Parathyroid adenoma (tissue), 2 donors: ENCODE results near the gene CAT.

Source experiments
- H2AFZ ChIP-seq: fragments of 300-600 bp; sonication (generic); one replicate; pipeline ENCODE4 v1.7.0; 2017; ENCODE audit warnings: antibody characterized with exemption, mild to moderate bottlenecking
- H3K27ac ChIP-seq: fragments of 300-600 bp; sonication (generic); one replicate; pipeline ENCODE4 v1.7.0; 2017
- H3K27me3 ChIP-seq: fragments of 300-600 bp; sonication (generic); one replicate; pipeline ENCODE4 v1.7.0; 2017; ENCODE audit warnings: low read length; ENCODE audit not compliant: control insufficient read depth, insufficient read depth
- H3K36me3 ChIP-seq: fragments of 300-600 bp; sonication (generic); one replicate; pipeline ENCODE4 v1.7.0; 2017; ENCODE audit warnings: low read length; ENCODE audit not compliant: control insufficient read depth, insufficient read depth
- H3K4me1 ChIP-seq: fragments of 300-600 bp; sonication (generic); one replicate; pipeline ENCODE4 v1.7.0; 2017; ENCODE audit warnings: control low read depth
- H3K4me2 ChIP-seq: fragments of 300-600 bp; sonication (generic); one replicate; pipeline ENCODE4 v1.7.0; 2017; ENCODE audit warnings: low read length
- H3K4me3 ChIP-seq: fragments of 300-600 bp; sonication (generic); one replicate; pipeline ENCODE4 v1.7.0; 2017; ENCODE audit warnings: low read depth, low read length
- H3K79me2 ChIP-seq: fragments of 300-600 bp; sonication (generic); one replicate; pipeline ENCODE4 v1.7.0; 2017; ENCODE audit warnings: control low read depth
- H3K9ac ChIP-seq: fragments of 300-600 bp; sonication (generic); one replicate; pipeline ENCODE4 v1.7.0; 2017; ENCODE audit warnings: mild to moderate bottlenecking
- H3K9me3 ChIP-seq: fragments of 300-600 bp; sonication (generic); one replicate; pipeline ENCODE4 v1.7.0; 2017; ENCODE audit warnings: low read length; ENCODE audit not compliant: control insufficient read depth
- CTCF ChIP-seq: fragments of 300-600 bp; sonication (generic); IDR thresholded peaks from one replicate; pipeline ENCODE4 v1.7.0; 2017; ENCODE audit warnings: antibody characterized with exemption, mild to moderate bottlenecking
- donor health status: primary hyperparathyroidism.

CAT gene

GRCh38 chr11:34509336-34509876, 70.7 kb downstream of the CAT start:
- Histone ChIP-seq H3K4me1 (no peaks in the 10 kb centered on the region), H2AFZ (no peak overlapping the region), H3K4me2 (no peak overlapping the region), H3K27ac (no peak overlapping the region), H3K27me3 (no peaks in the 10 kb centered on the region), H3K9me3 (no peaks in the 10 kb centered on the region), H3K79me2 (no peaks in the 10 kb centered on the region), H3K4me3 (no peak overlapping the region), H3K36me3 (no peaks in the 10 kb centered on the region), H3K9ac (no peak overlapping the region)
- TF ChIP-seq CTCF = no peak

- Histone ChIP-seq H2AFZ (no peak overlapping the region), H3K9ac (no peak overlapping the region), H3K27ac (no peak overlapping the region)
Observed at GRCh38 chr11:34510218-34510617, 71.5 kb downstream of the CAT start.

GRCh38 chr11:34510673-34511072, 71.9 kb downstream of the CAT start:
- TF ChIP-seq CTCF = no peak
- Histone ChIP-seq H3K4me2 (no peak overlapping the region), H2AFZ (no peak overlapping the region), H3K79me2 (no peaks in the 10 kb centered on the region), H3K9ac (no peak overlapping the region), H3K36me3 (no peaks in the 10 kb centered on the region), H3K27me3 (no peaks in the 10 kb centered on the region), H3K4me3 (no peak overlapping the region), H3K4me1 (no peaks in the 10 kb centered on the region), H3K27ac (no peak overlapping the region), H3K9me3 (no peaks in the 10 kb centered on the region)

More at GRCh38 chr11:34510218-34510617, 71.5 kb downstream of the CAT start:
- Histone ChIP-seq H3K9me3 (no peaks in the 10 kb centered on the region), H3K4me2 (no peak overlapping the region), H3K4me3 (no peak overlapping the region), H3K79me2 (no peaks in the 10 kb centered on the region), H3K27me3 (no peaks in the 10 kb centered on the region), H3K4me1 (no peaks in the 10 kb centered on the region), H3K36me3 (no peaks in the 10 kb centered on the region)
- no peak for TF ChIP-seq CTCF

- no peaks in the 10 kb centered on the region for H3K9me3 ChIP-seq
- H2AFZ ChIP-seq = no peak overlapping the region
- H3K4me3 ChIP-seq = no peak overlapping the region
- H3K27ac ChIP-seq = no peak overlapping the region
- no peaks in the 10 kb centered on the region for H3K27me3 ChIP-seq
- H3K4me1 ChIP-seq = no peaks in the 10 kb centered on the region
- peak; percentile 39 for TF ChIP-seq CTCF
- no peaks in the 10 kb centered on the region for H3K36me3 ChIP-seq
- H3K9ac ChIP-seq = no peak overlapping the region
- no peak overlapping the region for H3K4me2 ChIP-seq
- H3K79me2 ChIP-seq = no peaks in the 10 kb centered on the region
Observed at GRCh38 chr11:34512840-34513681, 74.3 kb downstream of the CAT start.
